Glomerular endothelial cell (primary cell): ENCODE data around the gene FAM50A. TPM values are rescaled to one million over a fixed set of nuclear protein-coding genes. Genes with fewer than 3 reads are reported as not detected.
A peak's percentile ranks its signal among the peaks of the same experiment; 100 is the strongest.
"Not testable (repeated sequence)": the region's sequence is repeated elsewhere in the genome, so short reads cannot be mapped to it uniquely, and the experiment has no call there.

ENCODE experiments used
- DNase-seq: peaks from one replicate; pipeline ENCODE4 v3.0.0-alpha.2; 2011; ENCODE audit warnings: low read depth, low spot score; ENCODE audit errors: extremely low read depth
- total RNA-seq: library from RNA; depleted of rRNA; stranded (reverse); fragments of >200 nt; gene quantifications from 2 replicates; pipeline ENCODE4 v1.2.3, GENCODE V29; 2015

The FAM50A gene
- total RNA-seq, 1 donor from 2014 or later: 92.5 TPM

DNA sequence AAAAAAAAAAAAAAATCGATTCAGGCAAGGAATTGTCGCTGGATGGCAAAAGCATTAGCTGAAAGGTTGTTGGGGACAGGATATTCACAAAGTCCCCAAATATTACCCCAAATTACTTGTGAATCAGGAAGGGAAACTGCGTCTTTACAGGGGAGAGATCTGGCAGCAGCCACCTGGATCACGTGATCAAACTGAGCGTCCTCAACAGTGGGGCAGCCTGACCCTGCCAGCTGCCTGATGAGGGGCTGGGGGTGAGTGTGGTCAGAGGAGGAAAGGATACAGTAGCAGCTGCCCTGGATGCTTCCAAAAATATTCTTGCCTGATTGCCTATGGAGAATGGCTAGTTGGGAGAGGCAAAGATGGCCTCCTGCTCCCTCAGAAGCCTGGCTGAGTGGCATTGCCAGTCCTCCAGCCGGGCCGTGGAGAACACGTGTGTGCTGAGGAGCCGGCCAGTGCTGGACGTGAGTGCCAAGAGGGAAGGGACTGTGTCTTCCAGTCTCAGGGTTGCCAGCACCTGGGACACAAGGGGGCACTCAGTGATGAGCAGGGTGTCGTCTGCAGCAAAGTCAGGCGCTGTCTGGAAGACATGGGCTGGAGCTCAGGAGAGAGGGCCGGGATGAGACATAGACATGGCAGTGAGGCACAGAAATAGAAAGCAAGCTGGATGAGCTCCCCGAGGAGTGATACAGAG lies 38.1 kb downstream of the FAM50A start:
- no peak for DNase-seq

DNA sequence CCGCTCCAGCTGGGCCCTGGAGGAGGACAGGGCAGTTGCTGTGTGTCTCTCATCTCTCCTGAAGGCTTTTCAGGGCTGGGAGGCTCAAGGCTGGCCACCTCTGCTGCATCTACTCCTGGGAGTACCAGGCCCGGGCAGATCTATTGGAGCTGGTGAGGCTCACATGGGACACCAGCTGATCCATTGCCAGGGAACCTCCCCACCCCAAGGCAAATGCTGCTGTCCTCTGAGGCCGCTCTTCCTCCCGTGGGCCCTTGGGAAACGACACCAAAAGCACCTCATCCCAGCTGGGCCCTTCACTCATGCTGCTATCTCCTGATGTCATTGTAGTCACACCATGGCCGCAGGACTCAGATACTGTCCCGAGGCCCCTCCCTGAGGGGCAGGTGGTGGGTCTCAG lies 38.8 kb downstream of the FAM50A start:
- DNase-seq: no peak

DNA sequence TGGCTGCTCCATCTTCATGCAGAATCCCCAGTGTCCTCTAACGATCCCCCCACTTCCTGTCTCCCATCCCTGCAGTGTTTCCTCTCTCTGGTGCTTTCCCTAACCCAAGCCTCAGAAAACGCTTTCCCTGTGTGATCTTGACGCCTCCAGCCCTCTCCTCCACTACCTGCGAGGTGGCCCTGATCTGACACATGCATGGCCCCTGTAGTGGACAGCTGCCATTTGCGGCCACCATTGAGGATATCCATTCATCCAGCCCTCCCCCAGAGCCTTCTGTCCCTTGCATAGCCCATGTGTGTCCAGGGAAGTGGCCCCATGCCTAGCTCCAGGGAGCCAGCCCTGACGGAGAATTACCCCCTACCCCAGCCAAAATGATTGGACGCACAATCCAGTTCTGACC lies 39.4 kb downstream of the FAM50A start:
- DNase-seq: no peak

DNA sequence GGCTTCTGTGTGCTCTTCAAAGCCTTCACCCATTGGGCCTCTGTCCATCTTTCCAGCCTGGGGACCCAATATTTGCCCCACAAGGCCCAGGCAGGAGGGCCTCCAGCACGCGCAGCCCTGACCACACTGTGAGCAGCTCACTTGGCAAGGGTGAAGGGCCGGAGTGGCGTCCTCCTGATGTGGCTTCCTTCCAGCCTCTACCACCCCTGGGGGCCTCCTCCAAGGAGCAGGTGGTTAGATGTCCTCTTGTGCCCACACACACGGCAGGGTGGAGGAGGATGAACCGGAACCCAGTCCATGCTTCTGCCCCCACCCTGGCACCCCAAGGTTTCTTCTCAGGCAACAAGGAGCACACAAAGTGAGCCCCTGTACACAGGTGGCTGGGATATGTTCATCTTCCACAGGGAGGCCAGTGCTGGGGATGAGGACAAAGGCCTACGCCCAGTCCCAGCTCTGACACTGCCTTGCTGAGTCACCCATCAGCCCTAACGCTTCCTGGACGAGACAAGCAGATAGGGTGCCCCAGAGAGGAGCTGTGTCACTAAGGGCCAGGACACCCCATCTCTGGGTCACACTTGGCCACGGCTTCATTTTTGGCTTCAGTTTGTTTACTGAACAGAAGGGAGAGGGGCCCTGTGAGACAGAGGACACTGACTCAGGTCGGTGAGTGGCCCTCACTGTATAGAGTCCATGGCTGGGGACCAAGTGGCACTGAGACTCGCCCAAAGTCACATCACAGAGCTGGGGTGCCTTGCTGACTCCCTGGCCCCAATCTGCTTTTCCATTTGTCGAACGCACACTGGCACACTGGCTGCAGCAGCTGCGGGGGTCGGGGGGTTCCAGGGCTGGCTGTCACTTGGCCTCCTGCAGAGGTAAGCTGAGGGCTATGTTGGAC lies 40.6 kb downstream of the FAM50A start:
- no peak for DNase-seq

DNA sequence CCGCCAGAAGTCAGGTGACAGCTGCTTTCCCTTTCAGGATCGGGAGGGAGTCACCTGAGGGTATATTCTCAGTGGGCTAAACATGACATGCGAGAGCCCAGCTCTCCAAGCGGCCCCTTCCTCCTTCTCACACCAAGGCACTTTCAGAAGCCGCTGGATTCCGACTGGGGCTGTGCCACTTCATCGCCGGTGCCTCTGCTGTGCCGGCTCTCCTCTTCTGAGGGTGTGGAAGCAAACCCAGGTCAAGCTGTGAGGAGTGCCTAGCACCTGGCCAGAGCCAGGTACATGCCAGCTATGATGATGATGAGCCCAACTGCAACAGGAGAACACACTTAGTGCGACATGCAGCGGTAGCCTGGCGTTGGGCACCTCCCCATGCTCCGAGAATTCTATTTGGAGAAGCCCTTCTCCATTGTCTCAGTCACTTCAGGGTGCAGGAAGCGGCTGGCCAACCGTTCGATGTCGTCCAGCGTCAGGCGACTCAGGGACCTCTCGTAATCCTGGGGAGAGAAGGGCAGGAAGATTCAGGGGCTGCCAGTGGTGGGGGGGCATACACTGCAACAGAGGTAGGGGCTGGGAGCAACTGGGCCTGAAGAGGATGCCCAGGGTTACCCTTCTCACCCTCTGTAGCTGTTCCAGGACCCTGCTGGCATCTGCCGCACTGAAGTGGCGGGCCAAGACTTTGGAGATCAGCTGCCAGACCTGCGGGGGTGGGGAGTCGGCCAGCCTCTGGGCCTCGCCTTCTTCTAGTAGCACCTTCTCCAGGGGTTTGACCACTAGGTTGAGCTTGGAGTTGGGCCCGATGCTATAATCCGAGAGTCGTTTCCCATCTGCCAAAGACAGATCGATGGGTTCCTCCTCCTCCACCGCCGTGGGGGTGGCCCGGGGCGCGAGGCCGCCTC lies 41.5 kb downstream of the FAM50A start:
- no peak for DNase-seq

DNA sequence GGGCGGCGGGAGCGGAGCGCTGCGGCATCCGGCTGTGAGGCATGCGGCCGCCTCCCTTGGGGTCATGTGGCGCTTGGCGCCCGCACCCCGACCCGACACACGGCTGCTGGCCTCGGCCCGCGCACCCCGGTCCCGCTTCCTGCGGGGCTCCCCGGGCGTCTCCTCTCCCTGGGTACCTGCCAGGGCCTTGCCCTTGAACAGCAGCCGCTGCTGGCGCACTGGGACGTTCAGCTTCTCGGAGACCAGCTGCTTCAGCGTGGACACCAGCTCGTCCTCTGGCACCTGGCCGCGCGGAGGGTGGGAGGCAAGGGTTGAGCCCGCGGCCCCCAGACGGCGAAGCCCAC lies 42.1 kb downstream of the FAM50A start:
- DNase-seq: no peak

DNA sequence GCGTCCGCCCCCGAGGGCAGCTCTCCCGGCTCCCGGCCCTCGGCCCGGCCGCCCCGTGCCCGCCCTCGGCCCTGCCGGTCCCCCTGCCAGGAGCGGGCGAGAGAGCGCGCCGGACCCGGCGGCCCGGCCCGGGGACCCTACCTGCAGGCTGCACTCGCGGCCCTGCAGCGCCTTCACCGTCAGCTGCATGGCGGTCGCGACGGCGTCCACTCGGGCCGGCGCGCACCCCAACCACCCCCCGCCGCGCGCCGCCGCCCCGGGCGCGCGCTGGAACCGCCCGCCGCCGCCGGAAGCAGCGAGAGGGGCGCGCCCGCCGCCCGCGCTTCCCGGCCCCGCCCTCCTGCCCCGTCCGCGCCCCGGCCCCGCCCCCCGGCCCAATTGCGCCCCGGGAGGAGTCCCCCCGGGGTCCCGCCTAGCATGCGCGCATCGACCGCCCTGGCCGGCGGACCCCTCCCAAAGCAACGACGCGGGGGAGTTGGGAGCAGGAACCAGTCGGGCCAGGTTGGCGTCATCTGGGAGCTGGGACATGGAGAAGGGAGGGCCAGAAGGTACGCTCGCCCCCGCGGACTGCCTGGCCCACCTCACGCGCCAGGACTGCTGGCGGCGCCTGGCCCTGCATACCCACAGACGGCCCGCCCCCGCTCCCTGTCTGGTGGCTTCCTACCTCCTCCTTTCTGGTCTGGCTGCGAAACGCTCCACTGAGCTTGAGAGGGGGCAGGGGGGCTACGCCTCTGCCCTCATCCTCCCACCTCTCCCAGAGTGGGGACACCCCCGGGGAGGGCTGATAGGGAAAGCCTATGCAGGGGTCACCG lies 42.7 kb downstream of the FAM50A start, which contains the start of gene UBL4A:
Gene UBL4A (minus strand): TSS at position 220 of the 812 bp plus-strand sequence. CDS start 31 bp downstream, at position 189.
- no peak for DNase-seq

DNA sequence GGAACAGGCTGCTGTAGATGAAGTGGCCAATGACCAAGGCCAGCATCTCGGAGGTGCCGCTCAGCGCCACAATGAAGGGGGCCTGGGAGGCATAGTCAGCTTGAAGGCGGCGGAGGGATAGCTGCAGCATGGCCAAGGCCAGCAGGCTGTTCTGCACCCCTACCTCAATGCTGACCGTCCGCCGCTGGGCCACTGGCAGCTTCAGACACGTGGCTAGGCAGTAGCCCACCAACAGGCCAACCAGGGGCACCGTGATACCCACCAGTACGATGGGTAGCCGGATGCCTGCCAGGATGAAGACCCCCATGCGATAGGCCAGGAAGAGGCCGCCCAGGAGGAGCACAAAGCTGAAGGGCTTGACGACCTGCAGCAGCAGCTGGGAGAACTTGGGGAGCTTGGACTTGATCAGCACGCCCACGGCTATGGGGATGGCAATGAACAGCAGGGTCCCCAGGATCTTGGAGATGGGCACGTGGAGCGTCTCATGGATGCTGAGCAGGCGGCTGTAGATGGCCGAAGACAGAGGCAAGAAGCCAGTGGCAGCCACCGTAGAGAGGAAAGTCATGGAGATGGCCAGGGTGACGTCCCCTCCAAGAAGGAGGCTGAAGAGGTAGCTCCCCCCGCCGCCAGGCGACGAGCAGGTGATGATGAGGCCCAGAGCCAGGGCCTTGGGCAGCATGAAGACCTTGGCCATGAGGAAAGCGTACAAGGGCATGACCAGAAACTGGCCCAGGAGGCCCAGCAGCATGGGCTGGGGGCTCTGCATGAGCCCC lies 43.8 kb downstream of the FAM50A start:
- DNase-seq: no peak

DNA sequence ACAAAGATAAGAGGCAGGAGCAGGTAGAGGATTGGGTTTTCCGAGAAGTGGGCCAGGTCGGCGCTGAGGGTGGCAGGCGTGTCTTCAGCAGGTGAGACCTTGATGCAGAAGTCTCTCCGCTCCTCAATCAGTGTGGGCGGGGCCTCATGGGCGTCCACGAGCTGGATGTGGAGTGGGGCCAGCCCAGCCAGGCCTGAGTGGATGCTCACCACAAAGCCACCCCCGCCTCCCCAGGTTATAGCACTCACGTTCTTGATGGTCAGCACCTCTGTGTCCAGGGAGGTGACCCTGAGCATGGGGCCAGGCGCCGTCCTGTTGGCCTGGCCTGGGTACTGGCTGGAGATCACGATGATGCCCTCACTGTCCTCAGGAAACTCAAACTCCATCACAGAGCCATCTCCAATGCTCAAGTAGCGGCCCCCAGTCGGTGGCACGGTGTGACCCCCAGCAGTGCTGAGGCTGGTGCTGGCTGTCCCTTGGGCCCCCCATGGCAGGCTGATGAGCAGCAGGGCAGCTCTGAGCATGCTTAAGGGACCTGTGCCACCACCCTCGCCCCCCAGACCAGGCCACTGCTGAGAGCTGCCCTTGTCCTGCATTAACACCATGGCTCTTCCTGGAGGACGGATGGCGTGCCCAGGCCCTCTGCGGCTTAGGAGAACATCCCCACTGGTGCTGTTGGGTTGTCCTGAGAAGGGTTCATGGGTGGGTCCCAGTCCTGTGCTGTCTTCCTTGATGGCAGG lies 44.6 kb downstream of the FAM50A start:
- DNase-seq: no peak

DNA sequence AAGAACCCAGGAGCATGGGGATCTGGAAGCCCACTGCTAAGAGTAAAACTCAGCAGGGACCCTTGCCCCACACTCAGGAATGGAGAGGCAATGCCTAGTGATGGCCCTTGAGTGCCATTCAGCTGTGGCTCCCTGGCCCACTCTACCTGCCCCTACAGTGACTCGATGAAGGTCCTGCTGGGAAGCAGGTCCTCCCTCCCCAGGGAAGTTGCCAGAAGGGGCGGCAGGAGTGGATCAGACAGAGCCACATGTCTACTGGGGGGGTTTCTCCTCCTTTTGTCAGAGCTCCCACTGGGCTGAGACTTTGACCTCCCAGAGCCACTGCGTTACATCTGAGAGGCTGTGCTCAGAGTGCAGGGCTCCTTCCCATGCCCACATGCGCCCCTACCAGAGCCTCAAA lies 45.2 kb downstream of the FAM50A start:
- no peak for DNase-seq

DNA sequence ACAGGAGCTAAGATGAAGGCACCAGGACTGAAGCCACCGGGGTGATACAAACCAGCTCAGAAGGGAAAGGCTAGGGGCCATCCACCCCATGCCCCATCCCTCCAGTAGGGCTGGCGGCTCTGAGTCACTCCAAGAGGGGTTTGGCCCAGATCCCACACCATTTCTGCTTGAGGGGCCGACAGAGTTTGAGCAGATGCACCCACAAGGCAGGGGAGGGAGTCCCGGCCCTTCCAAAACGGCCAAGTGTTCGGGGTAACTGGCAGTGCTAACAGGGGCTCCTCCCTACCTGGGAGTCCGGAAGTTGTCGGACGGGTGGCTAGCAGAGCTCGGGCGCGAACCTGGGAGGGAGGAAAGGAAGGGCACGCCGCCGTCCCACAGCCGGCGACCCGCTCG lies 46.1 kb downstream of the FAM50A start:
- no peak for DNase-seq

DNA sequence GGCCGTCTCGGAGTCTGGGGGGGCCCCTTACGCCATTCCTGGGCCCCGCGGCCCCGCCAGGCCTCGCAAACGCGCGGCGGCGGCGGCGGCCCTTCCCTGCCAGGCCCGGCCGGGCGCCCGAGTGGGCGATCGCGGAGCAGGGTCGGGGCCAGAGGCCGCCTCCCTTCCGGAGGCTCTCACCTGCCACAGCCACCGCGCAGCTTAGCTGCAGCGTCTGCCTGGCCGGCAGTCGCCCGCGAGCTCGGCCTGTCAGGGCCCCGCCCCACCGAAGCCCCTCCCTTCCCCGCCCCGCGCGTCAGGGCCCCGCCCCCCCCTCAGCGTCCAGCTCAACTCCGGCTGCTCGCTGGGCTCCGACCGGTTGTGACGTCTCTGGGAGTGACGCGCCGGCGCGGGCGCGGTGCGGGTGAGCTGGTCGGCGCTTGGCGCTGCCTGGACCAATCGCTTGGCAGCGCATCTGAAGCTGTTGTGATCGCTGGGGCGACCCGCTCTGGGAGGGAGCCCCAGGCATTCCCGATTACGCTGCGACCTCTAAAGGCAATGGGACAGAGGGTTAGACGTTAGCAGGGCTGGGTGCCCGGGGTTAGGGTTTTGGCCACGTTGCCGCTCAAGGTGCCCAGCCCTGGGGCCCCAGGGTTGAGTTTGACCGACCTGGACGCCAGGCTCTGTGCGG lies 46.6 kb downstream of the FAM50A start, which contains the start of gene SLC10A3:
Gene SLC10A3 (minus strand): TSS at position 216 of the 670 bp plus-strand sequence. CDS start 1,689 bp downstream, outside the sequence.
- peak; percentile 54 for DNase-seq

DNA sequence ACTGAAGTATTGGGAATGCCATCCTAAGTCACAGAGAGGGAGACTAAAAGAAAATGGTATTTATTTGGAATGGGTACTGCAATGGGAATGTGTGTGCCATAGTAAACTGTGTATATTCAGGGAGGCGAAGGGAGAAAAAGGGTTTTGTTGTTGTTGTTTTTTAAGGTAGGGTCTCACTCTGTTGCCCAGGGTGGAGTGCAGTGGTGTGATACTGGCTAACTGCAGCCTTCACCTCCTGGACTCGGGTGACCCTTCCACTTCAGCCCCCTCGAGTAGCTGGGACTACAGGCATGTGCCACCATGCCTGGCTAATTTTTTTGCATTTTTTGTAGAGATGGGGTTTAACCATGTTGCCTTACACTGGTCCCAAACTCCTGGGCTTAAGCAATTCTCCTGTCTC lies 50.8 kb downstream of the FAM50A start:
- no peak for DNase-seq

DNA sequence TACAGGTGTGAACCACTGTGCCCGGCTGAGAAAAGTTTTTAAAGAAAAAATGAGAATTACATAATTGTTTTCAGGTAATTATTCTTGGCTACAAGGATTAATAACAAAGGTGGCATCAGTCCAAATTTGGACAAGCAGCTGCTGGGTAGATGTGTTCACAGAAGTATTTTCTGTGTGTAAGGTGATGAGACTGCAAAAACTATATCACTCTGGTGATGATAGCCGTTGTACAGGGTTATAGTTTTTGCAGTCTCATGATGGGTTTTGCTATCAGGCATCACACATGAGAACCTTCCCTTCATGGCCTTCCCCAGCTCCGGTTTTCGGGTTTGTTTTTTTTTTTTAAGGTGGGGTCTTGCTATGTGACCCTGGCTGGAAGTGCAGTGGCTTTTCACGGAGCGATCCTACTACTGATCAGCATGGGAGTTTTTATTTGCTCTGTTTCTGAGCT lies 51.6 kb downstream of the FAM50A start:
- no peak for DNase-seq

DNA sequence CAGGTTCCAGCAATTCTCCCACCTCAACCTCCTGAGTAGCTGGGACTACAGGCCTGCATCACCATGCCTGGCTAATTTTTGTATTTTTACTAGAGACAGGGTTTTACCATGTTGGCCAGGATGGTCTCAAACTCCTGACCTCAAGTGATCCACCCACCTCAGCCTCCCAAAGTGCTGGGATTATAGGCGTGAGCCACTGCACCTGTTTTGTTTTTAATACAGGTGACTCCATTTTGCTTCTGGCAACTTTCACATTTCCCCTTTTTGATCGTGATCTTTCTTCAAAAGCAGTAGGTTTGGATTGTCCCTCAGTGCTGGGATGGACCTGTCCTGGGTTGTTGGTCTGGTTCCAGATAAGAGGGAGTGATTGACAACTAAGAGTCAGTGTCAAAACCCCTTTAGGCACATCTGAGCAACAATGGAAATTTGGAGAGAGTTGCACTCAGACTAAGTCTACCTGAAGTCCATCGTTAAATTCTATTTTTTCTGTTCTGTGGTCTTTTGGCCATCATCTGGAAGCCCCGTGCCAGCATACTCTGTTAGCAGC lies 52.7 kb downstream of the FAM50A start:
- DNase-seq: not testable (repeated sequence)
